Mesendoderm (in vitro differentiated cells): ENCODE measurements around the gene FAM3D.

ENCODE experiments used
- DNase-seq: peaks from one replicate; pipeline ENCODE4 v3.0.0; 2013
- H2AK5ac ChIP-seq: 2 replicates; pipeline ENCODE4 v1.6.1; 2013; ENCODE audit warnings: low read length, inconsistent platforms
- H2BK120ac ChIP-seq: 2 replicates; pipeline ENCODE4 v1.6.1; 2013; ENCODE audit warnings: low read depth, mild to moderate bottlenecking, low read length, moderate library complexity, mixed read lengths
- H2BK15ac ChIP-seq: replicated peaks from 2 replicates; pipeline ENCODE4 v1.6.1; 2013; ENCODE audit warnings: low read depth, mild to moderate bottlenecking, moderate library complexity
- H2BK5ac ChIP-seq: 2 replicates; pipeline ENCODE4 v1.6.1; 2013; ENCODE audit warnings: low read length, inconsistent platforms
- H3K18ac ChIP-seq: 2 replicates; pipeline ENCODE4 v1.6.1; 2013; ENCODE audit warnings: mild to moderate bottlenecking, low read length, mixed read lengths
- H3K23ac ChIP-seq: one replicate; pipeline ENCODE4 v1.6.1; 2013; ENCODE audit warnings: low read length
- H3K27ac ChIP-seq: 2 replicates; pipeline ENCODE4 v1.5.1; 2013; ENCODE audit warnings: low read depth, mild to moderate bottlenecking, inconsistent platforms, low read length, moderate library complexity
- H3K27me3 ChIP-seq: 2 replicates; pipeline ENCODE4 v1.6.1; 2013; ENCODE audit warnings: low read length, control low read depth, mild to moderate bottlenecking, inconsistent platforms; ENCODE audit not compliant: insufficient read depth, poor library complexity
- H3K36me3 ChIP-seq: 2 replicates; pipeline ENCODE4 v1.6.1; 2013; ENCODE audit warnings: low read length, inconsistent platforms; ENCODE audit not compliant: control insufficient read depth, insufficient read depth
- H3K4ac ChIP-seq: one replicate; pipeline ENCODE4 v1.6.1; 2013; ENCODE audit warnings: low read depth, mild to moderate bottlenecking, low read length, moderate library complexity
- H3K4me1 ChIP-seq: 2 replicates; pipeline ENCODE4 v1.6.1; 2013; ENCODE audit warnings: low read depth, low read length, inconsistent platforms; ENCODE audit not compliant: control insufficient read depth
- H3K4me2 ChIP-seq: 2 replicates; pipeline ENCODE4 v1.6.1; 2013; ENCODE audit warnings: low read length
- H3K4me3 ChIP-seq: 2 replicates; pipeline ENCODE4 v1.5.1; 2013; ENCODE audit warnings: mild to moderate bottlenecking, low read length
- H3K56ac ChIP-seq: one replicate; pipeline ENCODE4 v1.6.1; 2013; ENCODE audit warnings: low read length
- H3K79me1 ChIP-seq: 2 replicates; pipeline ENCODE4 v1.6.1; 2013; ENCODE audit warnings: low read length, inconsistent platforms
- H3K79me2 ChIP-seq: 2 replicates; pipeline ENCODE4 v1.6.1; 2013; ENCODE audit warnings: mild to moderate bottlenecking, low read length; ENCODE audit not compliant: control insufficient read depth, insufficient read depth
- H3K9ac ChIP-seq: 2 replicates; pipeline ENCODE4 v1.6.1; 2013; ENCODE audit warnings: low read length, inconsistent platforms
- H4K5ac ChIP-seq: one replicate; pipeline ENCODE4 v1.6.1; 2013; ENCODE audit warnings: low read length
- H4K8ac ChIP-seq: one replicate; pipeline ENCODE4 v1.6.1; 2013; ENCODE audit warnings: low read depth, mild to moderate bottlenecking, control low read depth, low read length, moderate library complexity
- WGBS: extraction: QIAGEN DNeasy Blood & Tissue Kit; methylation state at CpG from one replicate; pipeline ENCODE4 v1.1.7; 2013; ENCODE audit warnings: low lambda C conversion rate, missing lambda C conversion rate; ENCODE audit not compliant: insufficient coverage; ENCODE audit errors: extremely low coverage; 5-methylcytosine and 5-hydroxymethylcytosine counted together

FAM3D gene

GRCh38 chr3:58585005-58585786 is 81.4 kb downstream of the FAM3D start:
- Histone ChIP-seq H3K27ac (no peak overlapping the region), H3K4me2 (peak overlapping the region; percentile 53), H3K4ac (no peak overlapping the region), H2BK5ac (no peak overlapping the region), H2BK15ac (no peak overlapping the region), H4K8ac (no peak overlapping the region), H3K36me3 (no peaks in the 10 kb centered on the region), H3K4me3 (peak overlapping the region; percentile 18), H3K79me2 (no peaks in the 10 kb centered on the region), H3K9ac (peak overlapping the region; percentile 42), H3K18ac (no peak overlapping the region), H3K4me1 (peaks cover 3% of the 10 kb centered on the region), H3K27me3 (peaks cover 19% of the 10 kb centered on the region), H3K79me1 (no peaks in the 10 kb centered on the region), H2BK120ac (no peak overlapping the region), H3K23ac (no peak overlapping the region), H2AK5ac (no peak overlapping the region), H3K56ac (peak overlapping the region; percentile 75), H4K5ac (no peak overlapping the region)
- peak; percentile 88 for DNase-seq
- WGBS, result no CpG with 5 or more reads among the region's 46 CpGs

- H2BK120ac ChIP-seq, result no peak overlapping the region
- H3K4me2 ChIP-seq, result peak overlapping the region; percentile 44
- H3K4ac ChIP-seq, result no peak overlapping the region
- no peak overlapping the region for H2AK5ac ChIP-seq
- no peak for DNase-seq
- no peaks in the 10 kb centered on the region for H3K36me3 ChIP-seq
- no peak overlapping the region for H4K5ac ChIP-seq
- H3K56ac ChIP-seq, result no peak overlapping the region
- no peak overlapping the region for H3K23ac ChIP-seq
- H3K18ac ChIP-seq, result no peak overlapping the region
- no peak overlapping the region for H2BK5ac ChIP-seq
- H3K79me1 ChIP-seq, result no peaks in the 10 kb centered on the region
- peaks cover 19% of the 10 kb centered on the region for H3K27me3 ChIP-seq
- no peak overlapping the region for H4K8ac ChIP-seq
- peaks cover 3% of the 10 kb centered on the region for H3K4me1 ChIP-seq
- H3K9ac ChIP-seq, result peak overlapping the region; percentile 39
- H3K4me3 ChIP-seq, result no peak overlapping the region
- H2BK15ac ChIP-seq, result no peak overlapping the region
- H3K79me2 ChIP-seq, result no peaks in the 10 kb centered on the region
- H3K27ac ChIP-seq, result no peak overlapping the region
- no CpG with 5 or more reads among the region's 10 CpGs for WGBS
These were observed 81.9 kb downstream of the FAM3D start for GRCh38 chr3:58584690-58585004.
